ENCODE data around the gene RFLNA.

Gene RFLNA

DNA sequence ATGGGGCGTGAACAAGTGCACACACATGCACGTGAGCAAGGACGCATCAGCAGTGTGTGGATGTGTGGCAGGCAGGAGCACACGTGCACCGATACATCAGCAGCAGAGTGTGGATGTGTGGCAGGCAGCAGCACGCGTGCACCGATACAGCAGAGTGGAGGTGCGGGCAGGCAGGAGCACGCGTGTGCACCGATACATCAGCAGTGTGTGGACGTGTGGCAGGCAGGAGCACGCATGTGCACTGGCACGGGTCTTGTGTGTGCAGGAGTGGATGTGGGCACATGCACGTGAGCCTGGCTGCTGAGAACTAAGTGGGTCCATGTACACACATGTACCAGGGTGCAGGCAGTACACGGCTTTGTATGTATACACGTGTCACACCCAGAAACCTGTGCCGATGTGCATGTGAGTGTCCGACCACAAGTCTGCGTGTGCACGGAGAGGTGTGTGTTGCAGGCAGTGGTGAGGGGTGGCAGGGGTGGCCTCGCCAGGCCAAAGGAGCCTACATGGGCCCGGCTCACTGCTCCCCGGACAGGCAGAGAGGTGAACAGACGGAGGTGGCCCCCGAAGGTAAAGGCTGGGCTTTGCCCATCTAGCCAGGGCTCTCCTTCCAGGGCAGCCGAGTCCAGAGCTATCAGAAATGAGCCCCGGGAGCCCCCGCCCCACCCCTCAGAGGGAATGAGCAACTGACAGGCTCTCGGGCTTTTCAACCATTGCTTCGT, 53.9 kb downstream of the RFLNA start:
- Histone ChIP-seq H3K4me2 (ENCODE audit: low read length) (no peak overlapping the region), H3K36me3 (ENCODE audit: control insufficient read depth in 1 of 2, insufficient read depth in 2 of 2, low read length in 2 of 2) (peaks cover 95 to 100% of the 10 kb centered on the region in 2 experiments), H3K79me2 (ENCODE audit: control insufficient read depth, insufficient read depth, low read length, poor library complexity) (no peaks in the 10 kb centered on the region), H2BK5ac (ENCODE audit: low read depth, low read length, poor library complexity) (no peak overlapping the region), H2BK120ac (ENCODE audit: insufficient read depth, low read length, poor library complexity) (no peak overlapping the region), H3K23ac (ENCODE audit: low read length) (no peak overlapping the region), H3K27ac (ENCODE audit: low read depth, low read length) (no peak overlapping the region), H2BK12ac (ENCODE audit: low read length) (no peak overlapping the region), H3K27me3 (ENCODE audit: insufficient read depth, low read length) (no peaks in the 10 kb centered on the region), H3K9ac (ENCODE audit: low read length) (no peak overlapping the region), H2AFZ (ENCODE audit: insufficient read depth, low read length, poor library complexity) (no peak overlapping the region), H4K91ac (ENCODE audit: low read depth, low read length) (no peak overlapping the region), H4K12ac (ENCODE audit: low read depth, low read length) (no peak overlapping the region), H3K14ac (ENCODE audit: low read length) (no peak overlapping the region), H3K4ac (ENCODE audit: low read depth, low read length) (no peak overlapping the region), H3K9me3 (ENCODE audit: insufficient read depth, low read depth, low read length) (peaks cover 8% of the 10 kb centered on the region), H3K4me1 (ENCODE audit: control insufficient read depth in 1 of 2, insufficient read depth in 2 of 2, low read length in 2 of 2) (no peaks in the 10 kb centered on the region), H2AK5ac (ENCODE audit: low read length) (no peak overlapping the region), H4K8ac (ENCODE audit: low read depth, low read length) (no peak overlapping the region), H3K79me1 (ENCODE audit: low read length) (no peaks in the 10 kb centered on the region), H3K4me3 (ENCODE audit: low read depth, low read length) (peak overlapping the region; percentile 40), H3K18ac (ENCODE audit: low read length) (no peak overlapping the region)
- WGBS (ENCODE audit: extremely low coverage, insufficient coverage, insufficient read length) = no CpG with 5 or more reads among the region's 32 CpGs
- DNase-seq = no peak

DNA sequence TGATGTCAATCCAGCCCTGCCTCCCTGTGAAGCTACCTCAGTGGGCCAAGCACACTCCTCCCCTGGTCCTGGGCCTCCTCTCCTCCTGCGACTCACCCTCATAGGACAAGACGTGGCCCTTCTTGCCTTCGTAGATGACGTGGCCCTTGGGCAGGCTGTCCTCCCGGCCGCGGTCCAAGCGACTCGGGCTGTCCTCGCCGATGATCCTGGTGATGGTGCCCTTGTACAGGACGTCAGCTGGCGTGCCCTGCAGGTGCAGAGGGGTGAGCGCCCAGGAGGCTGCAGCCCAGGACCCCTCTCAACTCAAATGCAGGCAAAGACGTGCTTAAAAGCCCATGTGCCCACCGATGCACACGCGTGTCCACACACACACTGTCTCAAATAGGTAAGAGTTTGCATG, 55.6 kb downstream of the RFLNA start:
- Histone ChIP-seq H3K9ac (ENCODE audit: low read length) (no peak overlapping the region), H2BK120ac (ENCODE audit: insufficient read depth, low read length, poor library complexity) (no peak overlapping the region), H3K23ac (ENCODE audit: low read length) (no peak overlapping the region), H2AFZ (ENCODE audit: insufficient read depth, low read length, poor library complexity) (no peak overlapping the region), H2BK5ac (ENCODE audit: low read depth, low read length, poor library complexity) (no peak overlapping the region), H2BK12ac (ENCODE audit: low read length) (no peak overlapping the region), H3K79me2 (ENCODE audit: control insufficient read depth, insufficient read depth, low read length, poor library complexity) (no peaks in the 10 kb centered on the region), H3K18ac (ENCODE audit: low read length) (no peak overlapping the region), H3K27ac (ENCODE audit: low read depth, low read length) (no peak overlapping the region), H4K8ac (ENCODE audit: low read depth, low read length) (no peak overlapping the region), H3K4me2 (ENCODE audit: low read length) (no peak overlapping the region), H3K9me3 (ENCODE audit: insufficient read depth, low read depth, low read length) (peaks cover 5% of the 10 kb centered on the region), H2AK5ac (ENCODE audit: low read length) (no peak overlapping the region), H4K12ac (ENCODE audit: low read depth, low read length) (no peak overlapping the region), H3K27me3 (ENCODE audit: insufficient read depth, low read length) (no peaks in the 10 kb centered on the region), H3K4me1 (ENCODE audit: control insufficient read depth in 1 of 2, insufficient read depth in 2 of 2, low read length in 2 of 2) (no peaks in the 10 kb centered on the region), H3K79me1 (ENCODE audit: low read length) (no peaks in the 10 kb centered on the region), H4K91ac (ENCODE audit: low read depth, low read length) (no peak overlapping the region), H3K4me3 (ENCODE audit: low read depth, low read length) (no peak overlapping the region), H3K4ac (ENCODE audit: low read depth, low read length) (no peak overlapping the region), H3K14ac (ENCODE audit: low read length) (no peak overlapping the region), H3K36me3 (ENCODE audit: control insufficient read depth in 1 of 2, insufficient read depth in 2 of 2, low read length in 2 of 2) (peaks cover 95 to 100% of the 10 kb centered on the region in 2 experiments)
- WGBS (ENCODE audit: extremely low coverage, insufficient coverage, insufficient read length) = no CpG with 5 or more reads among the region's 18 CpGs
- DNase-seq = no peak

DNA sequence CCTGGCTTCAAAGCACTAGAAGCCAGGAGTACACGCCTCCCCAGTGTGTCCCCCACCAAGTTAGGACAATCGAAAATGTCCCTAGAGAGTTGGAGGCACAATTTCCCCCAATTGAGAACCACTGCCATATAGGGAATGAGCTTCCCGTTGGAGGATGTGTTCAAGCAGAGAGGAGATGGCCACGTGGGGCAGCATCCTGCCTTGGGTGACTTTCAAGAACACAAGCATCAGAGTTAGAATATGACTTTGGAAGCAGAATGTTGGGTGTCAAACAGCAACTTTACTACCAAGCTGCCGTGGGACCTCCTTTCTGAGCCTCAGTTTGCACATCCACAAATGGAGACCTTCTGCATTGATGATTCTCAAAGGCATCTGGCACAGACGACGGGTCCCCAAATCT, 56.5 kb downstream of the RFLNA start:
- no peaks in the 10 kb centered on the region for H3K79me2 ChIP-seq (ENCODE audit: control insufficient read depth, insufficient read depth, low read length, poor library complexity)
- H3K4me2 ChIP-seq (ENCODE audit: low read length) = no peak overlapping the region
- H3K23ac ChIP-seq (ENCODE audit: low read length) = no peak overlapping the region
- no peak overlapping the region for H2BK120ac ChIP-seq (ENCODE audit: insufficient read depth, low read length, poor library complexity)
- DNase-seq = no peak
- H3K4me3 ChIP-seq (ENCODE audit: low read depth, low read length) = no peak overlapping the region
- H4K12ac ChIP-seq (ENCODE audit: low read depth, low read length) = no peak overlapping the region
- no peak overlapping the region for H3K27ac ChIP-seq (ENCODE audit: low read depth, low read length)
- peaks cover 95 to 100% of the 10 kb centered on the region in 2 experiments for H3K36me3 ChIP-seq (ENCODE audit: control insufficient read depth in 1 of 2, insufficient read depth in 2 of 2, low read length in 2 of 2)
- no CpG with 5 or more reads among the region's 7 CpGs for WGBS (ENCODE audit: extremely low coverage, insufficient coverage, insufficient read length)
- no peak overlapping the region for H3K4ac ChIP-seq (ENCODE audit: low read depth, low read length)
- H3K4me1 ChIP-seq (ENCODE audit: control insufficient read depth in 1 of 2, insufficient read depth in 2 of 2, low read length in 2 of 2) = no peaks in the 10 kb centered on the region
- H3K9me3 ChIP-seq (ENCODE audit: insufficient read depth, low read depth, low read length) = peaks cover 5% of the 10 kb centered on the region
- H2AK5ac ChIP-seq (ENCODE audit: low read length) = no peak overlapping the region
- H3K9ac ChIP-seq (ENCODE audit: low read length) = no peak overlapping the region
- no peaks in the 10 kb centered on the region for H3K27me3 ChIP-seq (ENCODE audit: insufficient read depth, low read length)
- no peak overlapping the region for H2BK12ac ChIP-seq (ENCODE audit: low read length)
- H4K8ac ChIP-seq (ENCODE audit: low read depth, low read length) = no peak overlapping the region
- no peak overlapping the region for H2BK5ac ChIP-seq (ENCODE audit: low read depth, low read length, poor library complexity)
- H3K14ac ChIP-seq (ENCODE audit: low read length) = no peak overlapping the region
- H3K18ac ChIP-seq (ENCODE audit: low read length) = no peak overlapping the region
- no peaks in the 10 kb centered on the region for H3K79me1 ChIP-seq (ENCODE audit: low read length)
- no peak overlapping the region for H2AFZ ChIP-seq (ENCODE audit: insufficient read depth, low read length, poor library complexity)
- no peak overlapping the region for H4K91ac ChIP-seq (ENCODE audit: low read depth, low read length)

DNA sequence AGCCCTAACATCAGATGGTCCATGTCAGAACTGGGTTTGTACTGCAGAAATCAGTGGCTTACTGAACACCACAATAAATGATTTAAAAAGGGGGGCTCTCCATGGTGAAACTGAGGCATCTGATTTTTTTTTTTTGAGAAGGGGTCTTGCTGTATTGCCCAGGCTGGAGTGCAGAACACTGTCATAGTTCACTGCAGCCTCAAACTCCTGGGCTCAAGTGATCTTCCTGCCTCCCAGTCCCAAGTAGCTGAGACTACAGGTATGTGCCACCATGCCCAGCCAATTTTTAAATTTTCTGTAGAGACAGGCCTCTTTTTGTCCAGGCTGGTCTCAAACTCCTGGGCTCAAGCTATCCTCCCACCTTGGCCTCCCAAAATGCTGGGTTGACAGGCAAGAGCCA, 57.4 kb downstream of the RFLNA start:
- no peak overlapping the region for H3K14ac ChIP-seq (ENCODE audit: low read length)
- H2AK5ac ChIP-seq (ENCODE audit: low read length) = no peak overlapping the region
- no peak overlapping the region for H3K4me3 ChIP-seq (ENCODE audit: low read depth, low read length)
- no peak overlapping the region for H3K23ac ChIP-seq (ENCODE audit: low read length)
- H3K4me2 ChIP-seq (ENCODE audit: low read length) = no peak overlapping the region
- no peak overlapping the region for H2BK120ac ChIP-seq (ENCODE audit: insufficient read depth, low read length, poor library complexity)
- no peak overlapping the region for H2AFZ ChIP-seq (ENCODE audit: insufficient read depth, low read length, poor library complexity)
- no peak overlapping the region for H3K4ac ChIP-seq (ENCODE audit: low read depth, low read length)
- H3K9ac ChIP-seq (ENCODE audit: low read length) = no peak overlapping the region
- no peaks in the 10 kb centered on the region for H3K79me1 ChIP-seq (ENCODE audit: low read length)
- H4K8ac ChIP-seq (ENCODE audit: low read depth, low read length) = no peak overlapping the region
- no peak overlapping the region for H2BK5ac ChIP-seq (ENCODE audit: low read depth, low read length, poor library complexity)
- no peak overlapping the region for H4K12ac ChIP-seq (ENCODE audit: low read depth, low read length)
- H3K36me3 ChIP-seq (ENCODE audit: control insufficient read depth in 1 of 2, insufficient read depth in 2 of 2, low read length in 2 of 2) = peaks cover 96 to 100% of the 10 kb centered on the region in 2 experiments
- H4K91ac ChIP-seq (ENCODE audit: low read depth, low read length) = no peak overlapping the region
- peaks cover 5% of the 10 kb centered on the region for H3K9me3 ChIP-seq (ENCODE audit: insufficient read depth, low read depth, low read length)
- no peak overlapping the region for H3K18ac ChIP-seq (ENCODE audit: low read length)
- no peak overlapping the region for H2BK12ac ChIP-seq (ENCODE audit: low read length)
- H3K79me2 ChIP-seq (ENCODE audit: control insufficient read depth, insufficient read depth, low read length, poor library complexity) = no peaks in the 10 kb centered on the region
- no peaks in the 10 kb centered on the region for H3K4me1 ChIP-seq (ENCODE audit: control insufficient read depth in 1 of 2, insufficient read depth in 2 of 2, low read length in 2 of 2)
- H3K27ac ChIP-seq (ENCODE audit: low read depth, low read length) = no peak overlapping the region
- H3K27me3 ChIP-seq (ENCODE audit: insufficient read depth, low read length) = no peaks in the 10 kb centered on the region
- no peak for DNase-seq

Data from trophoblast cell (in vitro differentiated cells and primary cell).